Lower leg skin (tissue), 4 donors: ENCODE data around the gene EBF3. TPM values are rescaled to one million over a fixed set of nuclear protein-coding genes. Genes with fewer than 3 reads are reported as not detected.

Experiments
- DNase-seq, 2 donors: peaks; one replicate each; pipeline ENCODE4 v3.0.0-alpha.2; 2019; ENCODE audit warnings: low spot score in 2 of 2
- H3K4me3 ChIP-seq: fragments of 200-600 bp; sonication (generic); 2 replicates; pipeline ENCODE4 v1.5.1; 2017; ENCODE audit warnings: mild to moderate bottlenecking, low read depth; ENCODE audit not compliant: poor library complexity, severe bottlenecking
- CTCF ChIP-seq, 3 donors: fragments of 450-650 bp; IDR thresholded peaks; one replicate each; pipeline ENCODE4 v1.5.1; 2016; ENCODE audit warnings: antibody characterized with exemption in 3 of 3, mild to moderate bottlenecking in 3 of 3, moderate library complexity in 2 of 3
- POLR2A ChIP-seq, 2 donors: fragments of 450-650 bp; IDR thresholded peaks; one replicate each; pipeline ENCODE4 v1.6.1; 2016 to 2017; ENCODE audit warnings: antibody characterized with exemption in 2 of 2, mild to moderate bottlenecking in 1 of 2, moderate library complexity in 1 of 2
- WGBS, 2 donors: methylation state at CpG; one replicate each; pipeline ENCODE4 v1.1.5; 2018; 5-methylcytosine and 5-hydroxymethylcytosine counted together
- intact Hi-C: fragments of 100-400 bp; cut with DNase I; formaldehyde crosslinking; loops from one replicate; pipeline ENCODE4 v1.15.0; 2023; ENCODE audit warnings: low total_unique reads
- total RNA-seq, 4 donors: library from RNA; depleted of rRNA; stranded (reverse); fragments of >200 nt; gene quantifications; one replicate each; pipeline ENCODE4 v1.1.0, GENCODE V29; 2016

The EBF3 gene
- total RNA-seq, 4 donors from 2014 or later, result 0.80 to 8.5 (median 2.4) TPM

- DNase-seq, result no peak
- intact Hi-C loops, result no loop called here
- TF ChIP-seq POLR2A (IDR thresholded peaks at IDR 0.05) (no peak), CTCF (IDR thresholded peaks at IDR 0.05) (no peak)
- no peak overlapping the region for H3K4me3 ChIP-seq
- WGBS, 2 donors, result 54 to 64% methylated on average over 15 to 22 of the region's 22 CpGs
Measured at GRCh38 chr10:129888784-129889616, 75.1 kb downstream of the EBF3 start.

- WGBS, 2 donors, result 94% methylated on average over 35 of the region's 35 CpGs
- no peak overlapping the region for H3K4me3 ChIP-seq
- no peak for DNase-seq
- no peak for TF ChIP-seq CTCF (IDR thresholded peaks at IDR 0.05)
- no peak for TF ChIP-seq POLR2A (IDR thresholded peaks at IDR 0.05)
- intact Hi-C loops, result no loop called here
Measured at GRCh38 chr10:129887986-129888783, 75.9 kb downstream of the EBF3 start.

- intact Hi-C loops, result no loop called here
- H3K4me3 ChIP-seq, result no peak overlapping the region
- WGBS, 2 donors, result 93 to 96% methylated on average over 13 of the region's 13 CpGs
- TF ChIP-seq POLR2A (IDR thresholded peaks at IDR 0.05) (no peak), CTCF (IDR thresholded peaks at IDR 0.05) (no peak)
- no peak for DNase-seq
Measured at GRCh38 chr10:129887381-129887905, 76.6 kb downstream of the EBF3 start.

- intact Hi-C loops, result no loop called here
- TF ChIP-seq POLR2A (IDR thresholded peaks at IDR 0.05), result no peak
- TF ChIP-seq CTCF (IDR thresholded peaks at IDR 0.05), result no peak
Measured at GRCh38 chr10:129886263-129886662, 77.8 kb downstream of the EBF3 start.

GRCh38 chr10:129885526-129885925, 78.5 kb downstream of the EBF3 start:
- H3K4me3 ChIP-seq, result no peak overlapping the region
- DNase-seq, result no peak
- intact Hi-C loops, result no loop called here
- TF ChIP-seq POLR2A (IDR thresholded peaks at IDR 0.05) (no peak), CTCF (IDR thresholded peaks at IDR 0.05) (no peak)
- WGBS, 2 donors, result 86 to 90% methylated on average over 8 of the region's 8 CpGs

More at GRCh38 chr10:129886263-129886662, 77.8 kb downstream of the EBF3 start:
- no peak overlapping the region for H3K4me3 ChIP-seq
- no peak for DNase-seq
- WGBS, 2 donors, result 75 to 84% methylated on average over 9 of the region's 9 CpGs
